Chondrocyte (in vitro differentiated cells): ENCODE data around the gene CCR2. TPM values are rescaled to one million over a fixed set of nuclear protein-coding genes. Genes with fewer than 3 reads are reported as not detected.

Experiments used
- DNase-seq: peaks from one replicate; pipeline ENCODE4 v3.0.0; 2021; ENCODE audit warnings: mixed read lengths, low spot score
- H3K27ac Mint-ChIP-seq: one replicate; pipeline ENCODE4 v1.8.0; 2021; ENCODE audit warnings: mild to moderate bottlenecking, moderate library complexity, mixed read lengths; ENCODE audit not compliant: unreplicated experiment
- H3K27me3 Mint-ChIP-seq: 2 replicates; pipeline ENCODE4 v1.8.0; 2021; ENCODE audit warnings: low read depth, mixed read lengths
- H3K36me3 Mint-ChIP-seq: 2 replicates; pipeline ENCODE4 v1.8.0; 2021; ENCODE audit warnings: low read depth, mixed read lengths
- H3K4me1 Mint-ChIP-seq: 2 replicates; pipeline ENCODE4 v1.8.0; 2021; ENCODE audit warnings: low read depth, mild to moderate bottlenecking, mixed read lengths
- H3K4me3 Mint-ChIP-seq: one replicate; pipeline ENCODE4 v1.8.0; 2021; ENCODE audit warnings: mild to moderate bottlenecking, moderate library complexity, mixed read lengths; ENCODE audit not compliant: unreplicated experiment
- H3K9me3 Mint-ChIP-seq: 2 replicates; pipeline ENCODE4 v1.8.0; 2021; ENCODE audit warnings: low read depth, mixed read lengths
- total RNA-seq: library from RNA; stranded (reverse); gene quantifications from 3 replicates; pipeline ENCODE4 v1.2.1, GENCODE V29; 2021
- TF ChIP-seq, protein P1 (sequence below): fragments of 200-600 bp; sonication (generic); IDR thresholded peaks from 2 replicates; pipeline ENCODE4 v1.5.0; 2021; ENCODE audit warnings: antibody characterized with exemption, mild to moderate bottlenecking, moderate library complexity

The CCR2 gene
- total RNA-seq, 1 donor from 2014 or later: not detected

DNA sequence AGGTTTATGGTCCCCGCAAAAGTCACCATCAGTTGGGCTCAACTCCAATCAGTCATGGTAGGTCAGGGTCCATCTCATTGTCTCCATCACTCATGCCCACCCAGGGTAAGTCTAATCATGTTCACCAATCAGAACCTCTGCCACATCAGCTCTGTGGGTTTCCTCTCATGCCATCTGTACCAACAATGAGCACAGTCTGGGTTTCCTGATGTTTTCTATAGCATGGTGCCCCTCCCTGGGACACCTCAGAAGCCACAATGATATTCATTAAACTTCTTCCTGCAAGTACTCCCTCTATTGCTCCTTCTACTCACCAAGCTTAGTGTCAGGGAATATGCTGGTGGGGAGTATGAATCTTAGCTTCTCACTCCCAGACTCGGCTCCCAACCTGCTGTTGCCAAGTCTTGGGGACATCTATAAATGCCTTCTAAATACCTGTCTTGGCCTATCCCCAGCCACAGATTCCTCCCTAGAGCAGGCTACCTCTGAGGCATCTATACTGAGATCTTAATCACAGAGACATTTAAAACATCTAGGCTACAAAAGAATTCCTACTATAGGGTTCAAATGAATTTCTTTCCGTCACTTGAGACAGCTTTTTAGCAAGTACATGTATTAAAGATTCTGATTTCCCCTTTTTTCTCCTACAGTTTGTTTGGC lies 5.0 kb upstream of the CCR2 start:
- H3K36me3 Mint-ChIP-seq: no peaks in the 10 kb centered on the region
- no peaks in the 10 kb centered on the region for H3K4me1 Mint-ChIP-seq
- no peak for DNase-seq
- H3K27me3 Mint-ChIP-seq: peaks cover 66% of the 10 kb centered on the region
- TF ChIP-seq, protein P1, sequence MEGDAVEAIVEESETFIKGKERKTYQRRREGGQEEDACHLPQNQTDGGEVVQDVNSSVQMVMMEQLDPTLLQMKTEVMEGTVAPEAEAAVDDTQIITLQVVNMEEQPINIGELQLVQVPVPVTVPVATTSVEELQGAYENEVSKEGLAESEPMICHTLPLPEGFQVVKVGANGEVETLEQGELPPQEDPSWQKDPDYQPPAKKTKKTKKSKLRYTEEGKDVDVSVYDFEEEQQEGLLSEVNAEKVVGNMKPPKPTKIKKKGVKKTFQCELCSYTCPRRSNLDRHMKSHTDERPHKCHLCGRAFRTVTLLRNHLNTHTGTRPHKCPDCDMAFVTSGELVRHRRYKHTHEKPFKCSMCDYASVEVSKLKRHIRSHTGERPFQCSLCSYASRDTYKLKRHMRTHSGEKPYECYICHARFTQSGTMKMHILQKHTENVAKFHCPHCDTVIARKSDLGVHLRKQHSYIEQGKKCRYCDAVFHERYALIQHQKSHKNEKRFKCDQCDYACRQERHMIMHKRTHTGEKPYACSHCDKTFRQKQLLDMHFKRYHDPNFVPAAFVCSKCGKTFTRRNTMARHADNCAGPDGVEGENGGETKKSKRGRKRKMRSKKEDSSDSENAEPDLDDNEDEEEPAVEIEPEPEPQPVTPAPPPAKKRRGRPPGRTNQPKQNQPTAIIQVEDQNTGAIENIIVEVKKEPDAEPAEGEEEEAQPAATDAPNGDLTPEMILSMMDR: no peak
- H3K27ac Mint-ChIP-seq: no peak overlapping the region
- no peak overlapping the region for H3K4me3 Mint-ChIP-seq
- no peaks in the 10 kb centered on the region for H3K9me3 Mint-ChIP-seq

DNA sequence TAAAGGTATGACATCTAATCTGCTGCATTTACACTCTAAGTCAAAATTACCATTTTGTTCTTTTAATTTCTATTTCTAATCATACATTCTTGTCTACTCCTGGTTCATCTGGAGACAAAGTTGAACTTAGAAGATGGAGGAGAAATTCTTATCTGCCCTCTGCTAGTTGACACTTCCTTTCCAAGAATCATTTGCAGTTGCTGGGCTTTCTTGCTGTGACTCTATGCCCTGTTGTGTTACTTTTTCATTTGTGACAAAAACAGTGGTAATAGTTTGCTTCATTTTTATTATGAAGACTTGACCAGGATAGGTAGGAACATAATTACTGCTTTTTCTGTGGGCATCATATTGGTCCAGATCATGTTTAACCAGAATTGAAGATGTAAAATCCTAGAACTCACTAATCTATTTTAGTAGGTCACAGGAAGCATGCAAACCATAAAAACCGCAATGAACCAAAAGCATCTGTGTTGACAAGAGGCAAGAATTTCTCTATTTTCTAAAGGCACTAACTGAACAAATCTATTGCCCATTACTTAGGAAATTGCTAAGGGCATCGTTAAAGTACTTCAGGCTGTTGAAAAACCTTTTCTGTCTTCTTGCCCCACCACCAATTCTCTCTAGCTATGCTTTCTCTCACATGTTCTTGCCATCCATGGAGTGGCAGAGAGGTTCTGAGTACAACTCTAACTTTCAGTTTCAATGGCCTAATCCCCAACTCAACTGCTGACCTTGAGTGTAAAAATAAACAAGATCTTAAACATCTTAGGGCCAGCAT lies 4.2 kb upstream of the CCR2 start:
- no peaks in the 10 kb centered on the region for H3K9me3 Mint-ChIP-seq
- TF ChIP-seq, protein P1: no peak
- peaks cover 66% of the 10 kb centered on the region for H3K27me3 Mint-ChIP-seq
- no peaks in the 10 kb centered on the region for H3K4me1 Mint-ChIP-seq
- no peaks in the 10 kb centered on the region for H3K36me3 Mint-ChIP-seq
- no peak overlapping the region for H3K4me3 Mint-ChIP-seq
- no peak overlapping the region for H3K27ac Mint-ChIP-seq
- DNase-seq: no peak

DNA sequence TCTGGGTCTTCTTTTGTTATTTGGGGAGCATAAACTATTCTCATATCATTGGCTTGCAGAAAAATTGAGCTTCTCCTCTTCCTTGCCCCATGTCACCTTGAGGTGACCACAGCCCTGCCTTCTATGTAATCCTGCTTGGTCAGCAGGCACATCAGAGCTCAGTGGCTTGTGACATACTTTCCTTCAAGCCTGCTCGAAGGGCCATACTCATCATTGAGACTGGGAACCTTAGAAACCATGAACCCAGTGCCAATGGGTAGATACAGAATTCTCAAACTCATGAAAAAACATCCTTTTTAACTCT lies 3.7 kb upstream of the CCR2 start:
- Mint-ChIP-seq H3K27me3 (peaks cover 71% of the 10 kb centered on the region), H3K9me3 (no peaks in the 10 kb centered on the region), H3K4me1 (no peaks in the 10 kb centered on the region), H3K4me3 (no peak overlapping the region), H3K36me3 (no peaks in the 10 kb centered on the region), H3K27ac (no peak overlapping the region)
- DNase-seq: no peak
- TF ChIP-seq, protein P1: no peak

DNA sequence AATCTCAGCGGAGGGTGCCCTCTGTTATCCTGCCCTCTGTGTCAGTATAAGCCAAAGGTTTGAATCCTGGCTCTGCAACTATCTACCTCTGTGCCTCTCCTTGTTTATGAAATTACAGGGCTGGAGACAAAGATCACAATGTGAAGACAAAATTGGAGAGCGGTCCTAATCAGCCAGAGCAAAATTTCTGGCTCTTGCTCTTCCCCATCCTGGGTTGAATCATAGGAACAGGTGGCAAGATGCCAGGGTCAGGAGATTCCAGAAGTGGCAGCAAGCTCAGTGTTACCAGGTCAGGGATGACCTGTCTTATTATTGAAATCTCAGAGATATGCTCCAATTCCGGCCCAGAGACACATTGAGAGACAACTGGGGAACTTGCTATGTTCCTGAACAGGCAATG lies 2.3 kb upstream of the CCR2 start:
- Mint-ChIP-seq H3K4me3 (no peak overlapping the region), H3K4me1 (no peaks in the 10 kb centered on the region), H3K36me3 (no peaks in the 10 kb centered on the region), H3K9me3 (no peaks in the 10 kb centered on the region), H3K27ac (no peak overlapping the region), H3K27me3 (peaks cover 74% of the 10 kb centered on the region)
- DNase-seq: no peak
- TF ChIP-seq, protein P1: no peak

DNA sequence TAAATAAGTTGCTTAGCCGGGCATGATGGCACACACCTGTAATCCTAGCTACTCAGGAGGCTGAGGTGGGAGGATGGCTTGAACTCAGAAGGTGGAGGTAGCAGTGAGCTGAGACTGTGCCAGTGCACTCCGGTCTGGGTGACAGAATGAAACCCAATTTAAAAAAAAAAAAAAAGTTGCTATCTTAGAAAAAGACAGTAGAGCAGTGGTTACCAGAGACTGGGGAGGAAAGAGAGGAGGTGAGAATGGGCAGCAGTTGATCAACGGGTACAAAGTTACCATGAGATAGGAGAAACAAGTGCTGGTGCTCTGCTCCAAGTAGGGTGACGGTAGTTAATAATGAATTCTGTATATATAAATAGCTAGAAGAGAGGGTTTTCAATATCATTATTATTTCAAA lies 821 bp upstream of the CCR2 start:
- Mint-ChIP-seq H3K27ac (no peak overlapping the region), H3K9me3 (no peaks in the 10 kb centered on the region), H3K4me3 (no peak overlapping the region), H3K27me3 (peaks cover 82% of the 10 kb centered on the region), H3K4me1 (no peaks in the 10 kb centered on the region), H3K36me3 (no peaks in the 10 kb centered on the region)
- no peak for DNase-seq
- TF ChIP-seq, protein P1: no peak
